SU-DHL-6 (cell line): Measurements from ENCODE around the gene CLCA1.

Source experiments
- H2AFZ ChIP-seq: fragments of 200-600 bp; sonication (generic); 2 replicates; pipeline ENCODE4 v1.6.1; 2014; ENCODE audit warnings: low read depth, mild to moderate bottlenecking, moderate library complexity, mixed read lengths, antibody characterized with exemption, low read length; ENCODE audit not compliant: severe bottlenecking
- H3F3A ChIP-seq: fragments of 200-600 bp; shearing (Covaris generic); 2 replicates; pipeline ENCODE4 v1.6.0; 2016; ENCODE audit warnings: antibody characterized with exemption, mild to moderate bottlenecking; ENCODE audit not compliant: insufficient read depth
- H3K27ac ChIP-seq: fragments of 200-600 bp; sonication (generic); 2 replicates; pipeline ENCODE4 v1.5.1; 2016; ENCODE audit warnings: low read depth, mild to moderate bottlenecking, low read length, moderate library complexity, mixed read lengths
- H3K27me3 ChIP-seq: fragments of 200-600 bp; sonication (generic), shearing (Covaris generic); 2 replicates; pipeline ENCODE4 v1.6.0; 2014; ENCODE audit warnings: mild to moderate bottlenecking, low read length
- H3K36me3 ChIP-seq: fragments of 200-600 bp; sonication (generic); 2 replicates; pipeline ENCODE4 v1.6.1; 2014; ENCODE audit warnings: mild to moderate bottlenecking, low read length, mixed read lengths
- H3K4me2 ChIP-seq: fragments of 300-600, 200-600 bp; shearing (Covaris generic), sonication (generic); 2 replicates; pipeline ENCODE4 v1.6.0; 2014; ENCODE audit warnings: low read length, low read depth, mild to moderate bottlenecking; ENCODE audit not compliant: poor library complexity, severe bottlenecking
- H3K4me3 ChIP-seq: fragments of 200-600 bp; sonication (generic); 2 replicates; pipeline ENCODE4 v1.5.1; 2014; ENCODE audit warnings: antibody characterized with exemption, low read length, mild to moderate bottlenecking, mixed read lengths; ENCODE audit not compliant: insufficient read depth, poor library complexity, severe bottlenecking
- H3K79me2 ChIP-seq: fragments of 200-600 bp; sonication (generic); 2 replicates; pipeline ENCODE4 v1.6.1; 2014; ENCODE audit warnings: mild to moderate bottlenecking, low read length, moderate library complexity; ENCODE audit not compliant: insufficient read depth
- H3K9ac ChIP-seq: fragments of 200-600 bp; sonication (generic); 2 replicates; pipeline ENCODE4 v1.7.0; 2014; ENCODE audit warnings: mild to moderate bottlenecking, low read length
- H3K9me2 ChIP-seq: fragments of 200-600 bp; sonication (generic); replicated peaks from 2 replicates; pipeline ENCODE4 v1.6.1; 2014; ENCODE audit warnings: low read length; ENCODE audit not compliant: insufficient read depth
- H3K9me3 ChIP-seq: fragments of 200-600 bp; sonication (generic); 2 replicates; pipeline ENCODE4 v1.6.1; 2014; ENCODE audit warnings: low read length, mixed read lengths; ENCODE audit not compliant: insufficient read depth
- H4K20me1 ChIP-seq: fragments of 200-600 bp; sonication (generic); 2 replicates; pipeline ENCODE4 v1.6.1; 2014; ENCODE audit warnings: low read depth, mild to moderate bottlenecking, antibody characterized with exemption, low read length, moderate library complexity, mixed read lengths
- EZH2phosphoT487 ChIP-seq: fragments of 200-600 bp; sonication (generic), shearing (Covaris generic); conservative IDR thresholded peaks from 2 replicates; pipeline ENCODE4 v1.6.1; 2018; ENCODE audit warnings: mild to moderate bottlenecking, antibody characterized with exemption, low read length, moderate library complexity, mixed read lengths
- TF ChIP-seq, protein P1 (sequence below): fragments of 200-600 bp; sonication (generic); IDR thresholded peaks from one replicate; pipeline ENCODE4 v1.5.1; 2017; ENCODE audit warnings: antibody characterized with exemption, mild to moderate bottlenecking, low read length, moderate library complexity; ENCODE audit not compliant: insufficient read depth, poor library complexity, severe bottlenecking

CLCA1 gene

DNA sequence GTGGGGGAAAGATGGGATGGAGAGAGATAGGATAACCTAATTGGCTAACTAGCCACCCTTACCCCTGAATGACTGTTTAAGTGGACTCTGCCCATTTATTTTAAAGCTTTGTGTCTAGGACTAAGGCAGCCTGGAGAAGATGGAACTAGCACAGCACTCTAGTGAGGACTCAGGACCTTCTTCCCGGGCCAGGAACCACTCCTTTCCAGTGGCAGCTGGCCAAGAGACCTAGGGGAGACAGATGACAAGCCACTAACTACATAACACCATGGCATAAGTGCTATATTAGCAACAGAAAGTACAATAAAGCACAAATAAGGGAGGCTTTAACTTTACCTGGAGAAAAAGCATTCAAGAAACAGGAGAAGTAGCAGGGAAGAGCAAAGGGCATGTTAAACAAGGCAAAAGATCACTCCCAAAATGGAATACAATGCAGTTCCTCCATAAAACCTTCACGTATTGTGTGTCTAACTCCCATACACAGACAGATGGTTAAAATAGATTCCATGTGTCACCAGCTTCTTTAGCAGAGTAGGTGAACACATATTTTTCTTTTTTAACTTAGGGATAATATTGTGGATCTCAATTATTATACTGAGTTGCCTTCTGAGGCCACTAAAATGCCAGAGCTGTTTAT lies 20.6 kb downstream of the CLCA1 start:
- no peak overlapping the region for H3K27ac ChIP-seq
- no peaks in the 10 kb centered on the region for H3K36me3 ChIP-seq
- H3K4me2 ChIP-seq, result no peak overlapping the region
- no peaks in the 10 kb centered on the region for H4K20me1 ChIP-seq
- no peaks in the 10 kb centered on the region for H3K27me3 ChIP-seq
- H3K9ac ChIP-seq, result no peak overlapping the region
- H3K9me3 ChIP-seq, result no peaks in the 10 kb centered on the region
- no peaks in the 10 kb centered on the region for H3F3A ChIP-seq
- H3K9me2 ChIP-seq, result no peaks in the 10 kb centered on the region
- H3K79me2 ChIP-seq, result no peaks in the 10 kb centered on the region
- H2AFZ ChIP-seq, result no peak overlapping the region
- TF ChIP-seq EZH2phosphoT487, result no peak
- TF ChIP-seq, protein P1, sequence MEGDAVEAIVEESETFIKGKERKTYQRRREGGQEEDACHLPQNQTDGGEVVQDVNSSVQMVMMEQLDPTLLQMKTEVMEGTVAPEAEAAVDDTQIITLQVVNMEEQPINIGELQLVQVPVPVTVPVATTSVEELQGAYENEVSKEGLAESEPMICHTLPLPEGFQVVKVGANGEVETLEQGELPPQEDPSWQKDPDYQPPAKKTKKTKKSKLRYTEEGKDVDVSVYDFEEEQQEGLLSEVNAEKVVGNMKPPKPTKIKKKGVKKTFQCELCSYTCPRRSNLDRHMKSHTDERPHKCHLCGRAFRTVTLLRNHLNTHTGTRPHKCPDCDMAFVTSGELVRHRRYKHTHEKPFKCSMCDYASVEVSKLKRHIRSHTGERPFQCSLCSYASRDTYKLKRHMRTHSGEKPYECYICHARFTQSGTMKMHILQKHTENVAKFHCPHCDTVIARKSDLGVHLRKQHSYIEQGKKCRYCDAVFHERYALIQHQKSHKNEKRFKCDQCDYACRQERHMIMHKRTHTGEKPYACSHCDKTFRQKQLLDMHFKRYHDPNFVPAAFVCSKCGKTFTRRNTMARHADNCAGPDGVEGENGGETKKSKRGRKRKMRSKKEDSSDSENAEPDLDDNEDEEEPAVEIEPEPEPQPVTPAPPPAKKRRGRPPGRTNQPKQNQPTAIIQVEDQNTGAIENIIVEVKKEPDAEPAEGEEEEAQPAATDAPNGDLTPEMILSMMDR, result no peak
- no peak overlapping the region for H3K4me3 ChIP-seq

DNA sequence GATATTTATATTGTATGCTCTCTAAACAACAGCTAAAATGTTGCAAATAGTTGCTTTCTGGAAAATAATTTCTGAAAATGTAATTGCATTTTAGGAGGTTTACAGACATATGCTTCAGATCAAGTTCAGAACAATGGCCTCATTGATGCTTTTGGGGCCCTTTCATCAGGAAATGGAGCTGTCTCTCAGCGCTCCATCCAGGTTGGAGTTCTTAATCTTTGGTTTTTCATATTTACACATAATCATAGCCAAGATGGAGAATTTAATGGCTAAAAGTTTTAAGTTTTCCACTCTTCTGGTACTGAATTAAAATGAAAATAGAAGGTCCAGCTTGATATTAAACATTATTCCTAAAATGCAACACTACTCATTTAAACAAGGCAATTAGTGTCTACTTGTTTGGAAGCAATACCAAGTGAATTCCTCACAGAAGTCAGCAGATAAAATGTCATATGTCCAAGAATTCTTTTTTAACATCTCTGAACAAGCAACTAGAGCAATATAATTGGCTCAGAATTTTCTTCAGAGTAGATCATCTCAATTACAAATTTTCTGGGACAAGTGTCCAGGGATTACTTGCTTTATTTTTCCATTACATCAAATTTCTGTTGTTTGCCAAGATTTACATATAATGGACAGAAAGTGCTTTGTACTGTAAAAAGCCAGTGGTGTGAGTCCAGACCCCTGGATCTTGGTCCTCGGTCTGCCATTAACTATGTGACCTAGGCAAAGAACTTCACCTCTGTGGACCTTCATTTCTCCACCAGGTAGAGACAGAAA lies 22.6 kb downstream of the CLCA1 start:
- no peak for TF ChIP-seq EZH2phosphoT487
- TF ChIP-seq, protein P1, result no peak
- H3K4me3 ChIP-seq, result no peak overlapping the region
- H2AFZ ChIP-seq, result no peak overlapping the region
- no peaks in the 10 kb centered on the region for H3K36me3 ChIP-seq
- H4K20me1 ChIP-seq, result no peaks in the 10 kb centered on the region
- no peak overlapping the region for H3K27ac ChIP-seq
- no peak overlapping the region for H3K9ac ChIP-seq
- H3K4me2 ChIP-seq, result no peak overlapping the region
- H3K27me3 ChIP-seq, result no peaks in the 10 kb centered on the region
- no peaks in the 10 kb centered on the region for H3K9me3 ChIP-seq
- no peaks in the 10 kb centered on the region for H3K79me2 ChIP-seq
- no peaks in the 10 kb centered on the region for H3K9me2 ChIP-seq
- H3F3A ChIP-seq, result no peaks in the 10 kb centered on the region

DNA sequence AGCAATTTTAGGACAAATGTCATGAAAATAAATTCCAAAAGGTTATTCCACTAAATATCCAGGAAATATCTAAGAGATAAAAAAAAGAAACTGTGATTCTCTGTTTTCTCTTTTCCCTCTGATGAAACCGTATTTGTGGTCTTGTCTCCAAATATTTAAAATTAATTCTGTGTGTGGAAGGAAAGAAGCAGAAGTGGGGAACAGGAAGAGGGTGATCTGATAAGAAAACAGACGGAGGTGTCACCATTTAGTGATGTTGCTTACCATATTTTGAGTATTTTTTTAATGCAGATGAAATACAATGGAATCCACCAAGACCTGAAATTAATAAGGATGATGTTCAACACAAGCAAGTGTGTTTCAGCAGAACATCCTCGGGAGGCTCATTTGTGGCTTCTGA lies 29.6 kb downstream of the CLCA1 start:
- TF ChIP-seq EZH2phosphoT487, result no peak
- TF ChIP-seq, protein P1, result no peak
- no peaks in the 10 kb centered on the region for H3K79me2 ChIP-seq
- H3K9me2 ChIP-seq, result no peaks in the 10 kb centered on the region
- no peaks in the 10 kb centered on the region for H3F3A ChIP-seq
- H3K27ac ChIP-seq, result no peak overlapping the region
- H3K36me3 ChIP-seq, result no peaks in the 10 kb centered on the region
- no peak overlapping the region for H2AFZ ChIP-seq
- no peaks in the 10 kb centered on the region for H4K20me1 ChIP-seq
- H3K4me2 ChIP-seq, result no peak overlapping the region
- H3K4me3 ChIP-seq, result no peak overlapping the region
- no peaks in the 10 kb centered on the region for H3K9me3 ChIP-seq
- no peak overlapping the region for H3K9ac ChIP-seq
- H3K27me3 ChIP-seq, result no peaks in the 10 kb centered on the region
